GM12891 (cell line): ENCODE measurements around the gene FBF1.

Source experiments
- PAX5 ChIP-seq: IDR thresholded peaks from 2 replicates; pipeline ENCODE4 v1.6.1; 2011; ENCODE audit warnings: low read length, moderate library complexity, mild to moderate bottlenecking; ENCODE audit not compliant: insufficient read depth, severe bottlenecking
- POLR2A ChIP-seq: IDR thresholded peaks from 2 replicates; pipeline ENCODE4 v1.6.1; 2011; ENCODE audit warnings: low read depth, low read length, control low read depth
- POLR2AphosphoS5 ChIP-seq: IDR thresholded peaks from 2 replicates; pipeline ENCODE4 v1.6.1; 2011; ENCODE audit warnings: low read depth, low read length, control low read depth
- TAF1 ChIP-seq: IDR thresholded peaks from 2 replicates; pipeline ENCODE4 v1.6.1; 2011; ENCODE audit warnings: low read depth, low read length, control low read depth

GRCh38 chr17:75979705-75980187 lies 38.9 kb upstream of the FBF1 start:
- TF ChIP-seq POLR2A (no peak), TAF1 (no peak), POLR2AphosphoS5 (no peak), PAX5 (no peak)
